Measurements from ENCODE around the gene PPARA.
"Not testable (repeated sequence)": the region's sequence is repeated elsewhere in the genome, so short reads cannot be mapped to it uniquely, and the experiment has no call there.

- TF ChIP-seq, protein P1, sequence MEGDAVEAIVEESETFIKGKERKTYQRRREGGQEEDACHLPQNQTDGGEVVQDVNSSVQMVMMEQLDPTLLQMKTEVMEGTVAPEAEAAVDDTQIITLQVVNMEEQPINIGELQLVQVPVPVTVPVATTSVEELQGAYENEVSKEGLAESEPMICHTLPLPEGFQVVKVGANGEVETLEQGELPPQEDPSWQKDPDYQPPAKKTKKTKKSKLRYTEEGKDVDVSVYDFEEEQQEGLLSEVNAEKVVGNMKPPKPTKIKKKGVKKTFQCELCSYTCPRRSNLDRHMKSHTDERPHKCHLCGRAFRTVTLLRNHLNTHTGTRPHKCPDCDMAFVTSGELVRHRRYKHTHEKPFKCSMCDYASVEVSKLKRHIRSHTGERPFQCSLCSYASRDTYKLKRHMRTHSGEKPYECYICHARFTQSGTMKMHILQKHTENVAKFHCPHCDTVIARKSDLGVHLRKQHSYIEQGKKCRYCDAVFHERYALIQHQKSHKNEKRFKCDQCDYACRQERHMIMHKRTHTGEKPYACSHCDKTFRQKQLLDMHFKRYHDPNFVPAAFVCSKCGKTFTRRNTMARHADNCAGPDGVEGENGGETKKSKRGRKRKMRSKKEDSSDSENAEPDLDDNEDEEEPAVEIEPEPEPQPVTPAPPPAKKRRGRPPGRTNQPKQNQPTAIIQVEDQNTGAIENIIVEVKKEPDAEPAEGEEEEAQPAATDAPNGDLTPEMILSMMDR (conservative IDR thresholded peaks at IDR 0.05; ENCODE audit: low read length), result not testable (repeated sequence)
- not testable (repeated sequence) for TF ChIP-seq EZH2phosphoT487 (IDR thresholded peaks at IDR 0.05; ENCODE audit: borderline replicate concordance, low read depth, low read length)
Measured at GRCh38 chr22:46265627-46266026, 115.3 kb downstream of the PPARA start.
